Stimulated activated naive CD8-positive, alpha-beta T cell treated with anti-CD3 and anti-CD28 coated beads, Interleukin-15, Interleukin-2, amounts not matched to agents 100 ng/mL and 50 ng/mL, for 24 hours (primary cell): ENCODE measurements around the gene MOGAT3.
"Not testable (repeated sequence)": the region's sequence is repeated elsewhere in the genome, so short reads cannot be mapped to it uniquely, and the experiment has no call there.

ENCODE experiments used
- H3K27ac Mint-ChIP-seq: one replicate; pipeline ENCODE4 v1.8.0; 2021; ENCODE audit warnings: mild to moderate bottlenecking, mixed read lengths
- H3K27me3 Mint-ChIP-seq: one replicate; pipeline ENCODE4 v1.8.0; 2021; ENCODE audit warnings: mixed read lengths
- H3K36me3 Mint-ChIP-seq: one replicate; pipeline ENCODE4 v1.8.0; 2021; ENCODE audit warnings: low read depth, mixed read lengths
- H3K4me1 Mint-ChIP-seq: one replicate; pipeline ENCODE4 v1.8.0; 2021; ENCODE audit warnings: low read depth, mixed read lengths
- H3K4me3 Mint-ChIP-seq: one replicate; pipeline ENCODE4 v1.8.0; 2021; ENCODE audit warnings: mild to moderate bottlenecking, mixed read lengths
- H3K9me3 Mint-ChIP-seq: one replicate; pipeline ENCODE4 v1.8.0; 2021; ENCODE audit warnings: mixed read lengths

Gene MOGAT3

DNA sequence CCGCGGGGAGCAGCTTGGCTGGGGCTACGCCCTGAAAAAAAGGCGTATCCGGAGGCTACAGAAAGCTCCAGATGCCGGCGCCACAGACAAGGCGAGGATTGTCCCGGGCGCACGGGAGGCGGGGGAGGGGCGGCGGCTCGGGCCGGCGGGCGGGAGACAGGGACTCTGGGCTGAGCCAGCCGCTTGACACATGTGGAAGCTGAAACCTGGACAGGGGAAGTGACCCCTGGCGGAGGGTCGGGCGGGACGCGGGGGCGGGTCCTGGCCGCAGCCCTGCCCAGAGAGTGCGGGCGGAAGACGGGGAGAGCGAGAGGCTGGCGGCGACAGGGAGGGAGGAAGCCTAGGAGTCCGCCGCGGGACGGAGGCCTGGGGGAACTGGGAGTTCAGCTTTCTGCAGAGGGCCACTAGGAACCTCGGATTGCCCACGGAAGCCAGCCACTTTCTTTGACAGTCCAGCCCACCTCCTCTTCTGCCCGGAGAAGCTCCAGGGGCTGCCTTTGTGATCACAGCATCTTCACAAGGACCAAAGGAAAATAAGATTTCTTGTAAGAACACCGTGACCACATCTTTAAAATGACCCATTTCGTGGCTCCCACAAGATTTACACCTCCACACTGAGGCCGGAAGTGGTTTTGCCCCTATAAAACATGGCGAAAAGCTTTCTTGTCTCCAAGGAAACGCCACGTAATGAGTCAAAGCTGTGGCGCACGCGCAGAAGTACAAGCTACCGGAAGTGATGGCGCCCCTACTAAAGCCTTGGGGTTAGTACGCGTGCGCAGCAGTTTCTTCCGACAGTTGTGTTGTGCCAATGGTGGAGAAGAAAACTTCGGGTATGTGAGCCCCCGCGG, 16.8 kb upstream of the MOGAT3 start, which contains the start of the genes PLOD3 and ZNHIT1:
Gene PLOD3 (minus strand): TSS at position 194 of the 848 bp plus-strand sequence. CDS start 307 bp downstream, outside the sequence.
Gene ZNHIT1 (plus strand): TSS at position 778 of the 848 bp plus-strand sequence. CDS start 31 bp downstream, at position 809.
- Mint-ChIP-seq H3K9me3 (no peaks in the 10 kb centered on the region), H3K27me3 (no peaks in the 10 kb centered on the region)

DNA sequence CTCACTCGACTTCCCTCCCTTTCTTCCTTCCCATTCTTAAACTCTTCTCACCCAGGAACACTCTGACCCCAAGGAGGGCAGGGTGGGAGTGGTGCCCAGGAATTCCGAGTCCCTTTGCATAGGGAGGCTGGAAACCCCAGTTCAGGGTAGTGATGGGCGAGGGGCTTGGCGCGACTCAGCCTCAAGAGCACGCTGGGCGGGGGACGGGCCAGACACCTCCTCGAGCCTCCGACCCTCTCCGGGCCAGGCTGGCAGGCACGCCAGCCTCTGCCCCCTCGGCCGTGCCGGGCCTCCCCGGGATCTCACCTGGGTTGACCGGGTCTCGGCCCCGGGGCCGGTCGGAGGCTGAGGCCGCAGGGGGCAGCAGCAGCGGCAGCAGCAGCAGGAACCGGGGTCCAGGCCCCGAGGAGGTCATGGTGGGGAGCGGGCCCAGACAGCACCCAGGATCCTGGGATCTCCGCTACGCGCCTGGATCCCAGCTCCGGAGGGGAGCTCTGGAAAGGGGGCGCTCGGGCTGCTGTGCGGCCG, 16.1 kb upstream of the MOGAT3 start:
- Mint-ChIP-seq H3K27ac (peak overlapping the region; percentile 72), H3K9me3 (no peaks in the 10 kb centered on the region), H3K27me3 (no peaks in the 10 kb centered on the region), H3K36me3 (peaks cover 14% of the 10 kb centered on the region), H3K4me1 (peaks cover 38% of the 10 kb centered on the region), H3K4me3 (peak overlapping the region; percentile 96)

More for the DNA sequence above, 16.8 kb upstream of the MOGAT3 start, which contains the start of the genes PLOD3 and ZNHIT1:
- peaks cover 14% of the 10 kb centered on the region for H3K36me3 Mint-ChIP-seq
- peak within 1 kb of the TSS; percentile 96 for H3K4me3 Mint-ChIP-seq
- peak within 1 kb of the TSS; percentile 88 for H3K27ac Mint-ChIP-seq
- H3K4me1 Mint-ChIP-seq, result peaks cover 38% of the 10 kb centered on the region

DNA sequence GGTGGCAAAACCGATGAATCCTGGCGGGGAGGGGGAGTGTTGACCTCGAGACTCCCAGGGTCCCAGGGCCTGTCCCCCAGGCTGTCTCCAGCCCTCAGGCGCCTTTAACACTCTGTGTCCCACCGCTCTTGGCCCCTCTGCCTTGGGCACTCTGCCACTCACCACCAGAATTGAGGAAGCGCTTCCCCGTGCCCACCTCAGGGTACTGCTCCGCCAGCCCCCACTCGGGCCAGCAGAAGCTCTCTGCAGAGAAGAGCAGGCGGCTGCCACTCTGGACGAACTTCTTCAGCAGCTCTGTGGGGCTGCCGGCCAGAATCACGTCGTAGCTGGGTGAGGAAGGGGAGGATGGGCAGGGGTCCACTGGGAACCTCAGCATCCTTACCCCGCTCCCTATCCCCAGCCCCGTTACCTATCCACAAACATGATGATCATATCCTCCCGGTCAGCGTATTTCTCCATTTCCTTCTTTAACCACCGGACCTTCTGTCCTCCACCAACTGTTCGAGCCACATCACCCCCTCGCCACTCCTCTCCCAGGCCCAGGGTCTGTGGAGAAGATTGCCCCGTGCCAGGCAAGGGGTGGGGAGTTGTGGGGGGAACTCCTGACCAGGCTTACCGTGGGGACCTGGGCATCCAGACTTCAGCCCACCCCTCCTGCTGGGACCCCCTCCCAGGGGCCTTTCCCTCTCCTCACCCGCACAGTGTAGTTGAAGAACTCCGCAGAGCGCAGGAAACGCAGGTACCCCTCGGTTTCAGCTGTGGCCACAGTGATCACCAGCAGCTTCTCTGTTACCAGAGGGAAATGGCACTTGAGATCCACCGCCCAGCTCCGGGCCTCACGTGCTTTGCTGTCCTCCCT, 15.4 kb upstream of the MOGAT3 start:
- peak overlapping the region; percentile 96 for H3K4me3 Mint-ChIP-seq
- H3K27me3 Mint-ChIP-seq, result no peaks in the 10 kb centered on the region
- H3K27ac Mint-ChIP-seq, result peak overlapping the region; percentile 72
- H3K4me1 Mint-ChIP-seq, result peaks cover 38% of the 10 kb centered on the region
- H3K9me3 Mint-ChIP-seq, result no peaks in the 10 kb centered on the region
- H3K36me3 Mint-ChIP-seq, result peaks cover 9% of the 10 kb centered on the region

DNA sequence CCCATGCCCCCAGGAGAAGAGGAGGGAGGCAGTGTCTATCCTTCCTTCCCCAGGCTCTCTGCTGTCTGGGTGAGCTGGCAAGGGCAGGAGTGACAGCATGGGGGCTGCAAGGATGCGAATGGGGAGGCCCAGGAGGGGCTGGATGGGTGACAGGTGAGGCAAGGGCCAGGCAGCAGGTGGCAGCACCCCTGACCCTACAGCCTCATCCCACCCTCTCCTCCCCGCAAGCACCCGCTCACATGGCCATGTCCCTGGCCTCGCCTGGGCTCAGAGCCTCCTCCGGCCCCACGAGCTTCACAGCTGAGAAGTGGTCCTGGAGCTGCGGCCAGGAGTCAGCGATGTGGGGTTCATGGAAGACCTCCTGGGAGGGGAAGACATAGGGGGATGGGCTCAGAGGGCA, 11.2 kb upstream of the MOGAT3 start:
- H3K27me3 Mint-ChIP-seq, result no peaks in the 10 kb centered on the region
- H3K4me1 Mint-ChIP-seq, result peaks cover 10% of the 10 kb centered on the region
- no peaks in the 10 kb centered on the region for H3K9me3 Mint-ChIP-seq
- no peak overlapping the region for H3K27ac Mint-ChIP-seq
- no peak overlapping the region for H3K4me3 Mint-ChIP-seq
- peaks cover 13% of the 10 kb centered on the region for H3K36me3 Mint-ChIP-seq

DNA sequence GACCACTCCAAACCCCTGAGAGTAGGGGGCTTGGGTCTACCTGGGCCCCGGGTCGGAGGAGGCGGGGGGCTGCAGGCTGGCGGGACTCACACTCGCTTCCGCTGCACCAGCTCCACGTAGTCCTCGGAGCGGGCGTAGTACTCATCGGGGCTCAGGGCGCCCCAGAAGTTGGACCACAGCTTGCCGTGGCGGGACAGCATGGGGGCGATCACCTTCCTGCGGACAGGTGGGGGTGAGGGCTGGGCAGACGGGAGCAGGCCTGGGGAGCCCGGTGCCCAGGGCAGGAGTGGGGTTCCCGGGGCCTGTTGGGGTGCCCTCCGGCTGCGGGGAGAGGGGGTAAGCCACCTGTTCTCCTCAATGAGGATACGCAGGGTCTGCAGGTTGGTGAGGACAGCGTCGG, 10.7 kb upstream of the MOGAT3 start:
- Mint-ChIP-seq H3K4me3 (no peak overlapping the region), H3K27ac (no peak overlapping the region), H3K36me3 (peaks cover 13% of the 10 kb centered on the region), H3K9me3 (no peaks in the 10 kb centered on the region), H3K4me1 (peaks cover 7% of the 10 kb centered on the region), H3K27me3 (no peaks in the 10 kb centered on the region)

DNA sequence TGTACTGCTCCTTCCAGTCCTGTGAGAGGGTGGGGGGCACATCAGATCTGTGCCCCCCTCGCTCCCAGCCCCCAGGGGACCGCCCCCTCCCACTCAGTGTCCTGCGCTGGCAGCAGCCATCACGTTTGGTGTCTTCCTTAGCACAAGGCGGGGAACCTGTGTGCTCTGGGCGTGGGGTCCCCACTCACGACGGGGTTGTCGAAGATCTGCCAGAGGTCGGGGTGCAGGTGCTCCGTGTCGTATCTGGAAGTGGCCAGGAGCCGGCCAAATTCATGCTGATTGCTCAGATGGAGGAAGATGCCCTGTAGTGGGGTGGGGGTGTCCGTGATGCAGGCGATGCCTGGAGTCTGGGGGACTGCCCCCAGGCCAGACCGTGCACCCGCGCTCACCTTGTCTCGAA, 9.3 kb upstream of the MOGAT3 start:
- H3K36me3 Mint-ChIP-seq, result peaks cover 9% of the 10 kb centered on the region

DNA sequence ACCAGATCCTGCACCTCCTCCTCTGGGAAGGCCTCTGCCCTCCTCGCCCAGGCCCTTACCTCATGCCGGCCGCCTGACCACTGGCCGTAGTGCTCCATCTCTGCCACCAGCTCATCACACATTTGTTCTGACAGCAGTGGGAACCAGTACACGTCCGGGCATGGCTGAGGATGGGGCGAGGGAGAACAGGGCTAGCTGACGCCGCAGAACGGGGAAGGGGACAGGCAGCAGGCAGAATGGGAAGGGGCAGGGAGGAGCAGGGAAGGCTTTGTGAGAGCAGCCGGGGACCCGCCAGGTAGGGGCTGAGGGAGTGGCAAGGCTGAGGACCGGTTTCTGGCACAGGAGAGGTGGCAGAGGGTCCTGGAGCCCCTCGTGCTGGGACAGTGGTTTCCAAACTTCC, 8.0 kb upstream of the MOGAT3 start:
- Mint-ChIP-seq H3K4me3 (no peak overlapping the region), H3K27me3 (peaks cover 3% of the 10 kb centered on the region), H3K9me3 (no peaks in the 10 kb centered on the region), H3K27ac (no peak overlapping the region), H3K36me3 (peaks cover 4% of the 10 kb centered on the region), H3K4me1 (peaks cover 6% of the 10 kb centered on the region)

More for the DNA sequence above, 9.3 kb upstream of the MOGAT3 start:
- Mint-ChIP-seq H3K27ac (no peak overlapping the region), H3K27me3 (no peaks in the 10 kb centered on the region), H3K4me1 (peaks cover 5% of the 10 kb centered on the region), H3K4me3 (no peak overlapping the region), H3K9me3 (no peaks in the 10 kb centered on the region)

DNA sequence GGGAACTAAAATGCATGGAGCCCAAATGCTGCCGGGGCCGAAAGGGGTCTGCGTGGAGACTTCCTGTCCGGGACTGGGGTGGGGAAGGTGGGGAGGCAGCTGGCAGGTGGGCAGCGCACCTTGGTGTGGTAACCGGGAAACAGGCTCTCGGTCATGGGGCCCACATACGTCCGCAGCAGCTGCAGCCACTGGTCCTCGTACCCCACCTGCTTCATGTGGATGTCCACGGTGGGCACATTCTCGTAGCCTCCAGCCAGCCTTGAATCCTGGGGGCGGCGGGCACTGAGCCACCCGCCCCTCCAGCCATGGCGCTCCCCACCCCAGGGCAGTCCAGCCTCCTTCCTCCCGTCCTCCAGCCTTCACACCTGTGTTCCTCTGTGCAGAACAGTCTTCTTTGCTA, 6.6 kb upstream of the MOGAT3 start:
- H3K27me3 Mint-ChIP-seq, result peaks cover 12% of the 10 kb centered on the region
- no peak overlapping the region for H3K27ac Mint-ChIP-seq
- peaks cover 8% of the 10 kb centered on the region for H3K4me1 Mint-ChIP-seq
- H3K4me3 Mint-ChIP-seq, result no peak overlapping the region
- no peaks in the 10 kb centered on the region for H3K9me3 Mint-ChIP-seq
- H3K36me3 Mint-ChIP-seq, result peaks cover 4% of the 10 kb centered on the region

DNA sequence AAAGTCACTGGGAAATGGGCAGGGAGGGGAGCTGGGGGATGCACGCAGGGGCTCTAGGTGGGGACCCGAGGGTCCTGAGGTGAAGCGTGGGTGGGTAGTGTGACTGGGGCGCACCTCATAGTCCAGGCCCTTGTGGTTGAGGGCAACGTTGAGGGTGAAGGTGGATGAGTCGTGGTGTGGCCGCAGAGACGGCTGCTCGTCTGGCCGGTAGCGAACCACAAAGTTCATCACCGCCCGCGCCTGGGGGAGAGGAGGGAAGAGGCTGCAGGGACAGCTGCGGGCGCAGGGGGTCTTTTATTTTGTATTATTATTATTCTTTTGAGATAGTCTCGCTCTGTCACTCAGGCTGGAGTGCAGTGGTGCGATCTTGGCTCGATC, 5.8 kb upstream of the MOGAT3 start:
- no peaks in the 10 kb centered on the region for H3K9me3 Mint-ChIP-seq
- H3K4me3 Mint-ChIP-seq, result no peak overlapping the region
- H3K27me3 Mint-ChIP-seq, result peaks cover 15% of the 10 kb centered on the region
- H3K36me3 Mint-ChIP-seq, result peaks cover 4% of the 10 kb centered on the region
- H3K4me1 Mint-ChIP-seq, result peaks cover 8% of the 10 kb centered on the region
- H3K27ac Mint-ChIP-seq, result no peak overlapping the region

DNA sequence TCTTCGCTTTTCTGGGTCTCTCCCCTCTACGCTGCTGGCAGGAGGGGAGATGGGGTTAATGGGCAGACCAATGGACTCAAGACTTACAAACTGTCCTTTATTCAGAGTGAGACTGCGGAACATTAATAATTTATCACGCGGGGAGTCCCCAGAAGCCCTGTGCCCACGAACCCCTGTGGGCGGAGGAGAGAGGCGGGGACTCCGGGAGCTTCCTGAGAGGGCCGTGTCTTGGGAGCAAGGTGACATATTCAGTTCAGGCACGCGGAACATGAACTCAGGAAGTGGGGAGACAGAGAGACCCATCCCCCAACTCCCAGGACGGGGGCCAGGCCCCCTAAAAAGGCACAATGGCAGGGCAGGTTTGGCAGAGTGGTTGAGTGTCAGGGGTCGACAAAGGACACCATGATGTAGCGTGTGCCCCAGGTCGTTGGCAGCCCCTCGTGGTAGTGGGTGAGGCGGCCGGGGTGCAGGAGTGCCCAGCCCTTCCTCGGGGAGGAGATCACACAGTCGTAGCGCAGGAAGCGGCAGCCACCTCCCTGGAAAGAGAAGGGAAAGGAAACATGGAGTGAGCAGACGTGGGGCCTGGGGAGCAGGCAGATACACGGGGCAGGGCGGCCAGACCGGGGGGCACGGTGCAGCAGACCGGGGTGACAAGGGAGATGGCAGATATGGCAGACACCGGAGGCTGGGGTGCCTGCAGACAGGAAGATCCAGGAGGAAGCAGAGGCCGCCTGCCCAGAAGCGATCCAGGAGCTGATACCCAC, 5.2 kb upstream of the MOGAT3 start:
- Mint-ChIP-seq H3K9me3 (no peaks in the 10 kb centered on the region), H3K27me3 (peaks cover 19% of the 10 kb centered on the region), H3K36me3 (peaks cover 4% of the 10 kb centered on the region), H3K4me1 (peaks cover 8% of the 10 kb centered on the region), H3K4me3 (no peak overlapping the region), H3K27ac (no peak overlapping the region)

DNA sequence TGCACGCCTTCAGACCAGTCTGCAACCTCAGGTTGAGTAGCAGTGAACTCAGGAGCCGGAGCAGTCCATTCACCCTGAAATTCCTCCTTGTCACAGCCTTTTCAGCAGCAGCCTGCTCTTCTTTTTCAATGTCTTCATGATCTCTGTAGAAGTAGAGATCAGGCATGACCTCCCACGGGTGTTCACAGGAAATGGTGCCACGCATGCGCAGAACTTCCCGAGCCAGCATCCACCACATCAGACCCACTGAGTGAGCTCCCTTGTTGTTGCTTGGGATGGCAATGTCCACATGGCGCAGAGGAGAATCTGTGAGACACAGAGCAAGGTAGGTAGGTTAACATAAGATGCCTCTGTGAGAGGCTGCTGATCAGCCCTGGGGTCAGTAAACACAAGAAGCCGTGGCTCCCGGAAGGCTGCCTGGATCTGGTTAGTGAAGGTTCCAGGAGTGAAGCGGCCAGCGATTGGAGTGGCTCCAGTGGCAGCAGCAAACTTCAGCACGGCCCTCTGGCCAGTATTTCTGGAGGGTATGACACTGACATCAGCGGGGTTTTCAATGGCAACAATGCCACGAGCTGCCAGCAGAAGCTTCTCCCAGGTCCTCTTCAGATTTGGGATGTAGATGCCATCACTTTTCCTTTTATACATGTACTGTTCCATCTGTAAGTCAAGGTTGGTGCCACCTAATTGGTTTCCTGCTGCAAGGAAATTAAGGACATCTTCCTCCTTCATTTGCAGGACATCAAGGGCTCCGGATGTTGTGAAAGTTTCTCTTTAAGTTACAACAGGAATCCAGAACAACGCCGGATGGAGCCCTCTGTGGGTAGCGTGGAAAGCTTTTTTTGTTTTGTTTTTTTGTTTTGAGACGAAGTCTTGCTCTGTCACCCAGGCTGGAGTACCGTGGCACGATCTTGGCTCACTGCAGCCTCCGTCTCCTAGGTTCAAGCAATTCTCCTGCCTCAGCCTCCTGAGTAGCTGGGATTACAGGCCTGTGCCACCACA, 3.2 kb upstream of the MOGAT3 start:
- Mint-ChIP-seq H3K27me3 (peaks cover 29% of the 10 kb centered on the region), H3K4me1 (peaks cover 12% of the 10 kb centered on the region), H3K4me3 (peak overlapping the region; percentile 24)
- not testable (repeated sequence) for H3K27ac Mint-ChIP-seq, H3K9me3 Mint-ChIP-seq, H3K36me3 Mint-ChIP-seq

DNA sequence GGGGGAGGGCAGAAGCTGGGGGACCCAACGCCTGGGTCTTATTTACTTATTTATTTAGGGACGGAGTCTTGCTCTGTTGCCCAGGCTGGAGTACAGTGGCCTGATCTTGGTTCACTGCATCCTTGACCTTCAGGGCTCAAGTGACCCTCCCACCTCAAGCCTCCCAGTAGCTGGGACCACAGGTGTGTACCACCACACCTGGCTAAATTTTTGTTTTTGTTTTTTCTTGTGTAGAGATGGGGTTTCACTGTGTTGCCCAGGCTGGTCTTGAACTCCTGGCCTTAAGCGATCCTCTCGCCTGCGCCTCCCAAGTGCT, 1.7 kb upstream of the MOGAT3 start:
- H3K27ac Mint-ChIP-seq, result no peak overlapping the region
- H3K9me3 Mint-ChIP-seq, result no peaks in the 10 kb centered on the region
- no peak overlapping the region for H3K4me3 Mint-ChIP-seq
- no peaks in the 10 kb centered on the region for H3K36me3 Mint-ChIP-seq
- peaks cover 31% of the 10 kb centered on the region for H3K27me3 Mint-ChIP-seq
- peaks cover 12% of the 10 kb centered on the region for H3K4me1 Mint-ChIP-seq

DNA sequence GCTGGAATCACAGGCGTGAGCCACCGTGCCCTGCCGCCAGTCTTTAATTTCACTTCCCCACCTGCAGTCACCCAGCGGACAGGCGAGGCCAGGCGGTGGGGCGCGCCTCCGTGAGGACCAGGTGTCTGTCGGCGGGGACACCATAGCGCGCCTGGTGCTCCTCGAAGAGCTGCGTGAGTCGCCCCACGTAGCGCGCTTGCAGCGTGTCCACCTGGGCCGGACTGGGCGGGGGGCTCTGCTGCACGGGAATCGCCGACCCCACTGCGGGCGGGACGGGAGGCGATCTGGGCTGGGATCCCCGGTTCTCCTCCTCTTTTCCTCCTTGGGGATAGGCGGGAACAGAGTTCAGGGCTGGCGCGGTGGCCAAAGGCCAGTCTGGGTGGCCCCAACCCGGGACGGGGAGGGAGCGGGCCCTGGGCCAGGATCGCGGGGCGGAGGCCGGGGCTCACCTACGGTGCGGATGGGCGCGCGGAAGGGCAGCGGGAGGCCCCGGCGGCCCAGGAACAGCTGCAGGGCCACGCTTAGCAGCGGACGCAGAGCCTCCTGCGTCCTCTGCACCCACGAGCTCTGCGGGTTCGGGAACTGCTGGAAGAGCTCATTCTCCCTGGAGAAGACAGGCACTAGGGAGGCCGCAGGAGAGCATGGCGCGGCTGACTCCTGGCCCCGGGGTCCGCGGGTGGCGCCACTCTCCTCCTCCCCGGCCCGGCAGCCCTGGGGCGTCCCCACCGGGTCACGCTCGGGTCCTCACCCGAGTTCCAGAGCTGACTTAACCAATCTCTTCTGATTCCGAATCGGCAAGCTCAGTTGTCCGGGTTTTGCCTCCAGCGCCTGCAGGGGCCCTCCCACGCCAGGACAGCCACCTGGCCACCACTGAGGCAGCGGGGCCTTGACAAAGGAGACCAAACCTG, 1.1 kb upstream of the MOGAT3 start:
- no peaks in the 10 kb centered on the region for H3K9me3 Mint-ChIP-seq
- no peaks in the 10 kb centered on the region for H3K36me3 Mint-ChIP-seq
- no peak overlapping the region for H3K4me3 Mint-ChIP-seq
- peaks cover 12% of the 10 kb centered on the region for H3K4me1 Mint-ChIP-seq
- H3K27me3 Mint-ChIP-seq, result peaks cover 35% of the 10 kb centered on the region
- H3K27ac Mint-ChIP-seq, result no peak overlapping the region
